Measurements from ENCODE around the gene INPP5F.

GRCh38 chr10:119853574-119853973, 127.7 kb downstream of the INPP5F start:
- TF ChIP-seq CTCF (IDR thresholded peaks at IDR 0.05; ENCODE audit: low read length) (no peak), EZH2 (IDR thresholded peaks at IDR 0.05; ENCODE audit: borderline replicate concordance, low read length) (no peak)
